22Rv1 (cell line): Measurements from ENCODE around the gene PRSS21.

ENCODE experiments used
- CTCF ChIP-seq: fragments of 450-650 bp; IDR thresholded peaks from 2 replicates; pipeline ENCODE4 v1.5.1; 2017; ENCODE audit warnings: mild to moderate bottlenecking
- ZFX ChIP-seq: fragments of 450-650 bp; IDR thresholded peaks from 2 replicates; pipeline ENCODE4 v1.6.1; 2017; ENCODE audit warnings: antibody characterized with exemption, borderline replicate concordance

- TF ChIP-seq CTCF (no peak), ZFX (no peak)
Observed at GRCh38 chr16:2787961-2788360, 29.1 kb upstream of the PRSS21 start.
